ENCODE data around the gene PHC2.

DNA sequence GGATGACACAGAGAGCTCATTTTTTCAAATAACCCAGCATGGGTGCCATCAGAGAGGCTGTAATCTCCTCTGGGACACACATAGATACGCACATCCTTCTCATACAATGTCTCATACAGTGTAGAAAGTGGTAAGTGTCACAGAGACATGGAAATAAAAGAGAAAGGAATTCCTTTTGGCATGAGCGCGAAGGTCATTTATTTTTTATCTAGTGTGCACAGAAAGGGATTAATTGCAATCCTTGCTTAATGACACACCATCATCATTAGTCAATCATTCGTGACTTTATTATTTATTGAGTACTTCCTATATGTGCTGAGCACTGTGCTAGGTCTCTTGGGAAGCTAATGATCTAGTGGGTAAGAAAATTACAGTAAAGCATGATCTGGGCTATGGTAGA lies 46.6 kb upstream of the PHC2 start:
- no peak for TF ChIP-seq POLR2A (IDR thresholded peaks at IDR 0.05)
- TF ChIP-seq, protein P1, sequence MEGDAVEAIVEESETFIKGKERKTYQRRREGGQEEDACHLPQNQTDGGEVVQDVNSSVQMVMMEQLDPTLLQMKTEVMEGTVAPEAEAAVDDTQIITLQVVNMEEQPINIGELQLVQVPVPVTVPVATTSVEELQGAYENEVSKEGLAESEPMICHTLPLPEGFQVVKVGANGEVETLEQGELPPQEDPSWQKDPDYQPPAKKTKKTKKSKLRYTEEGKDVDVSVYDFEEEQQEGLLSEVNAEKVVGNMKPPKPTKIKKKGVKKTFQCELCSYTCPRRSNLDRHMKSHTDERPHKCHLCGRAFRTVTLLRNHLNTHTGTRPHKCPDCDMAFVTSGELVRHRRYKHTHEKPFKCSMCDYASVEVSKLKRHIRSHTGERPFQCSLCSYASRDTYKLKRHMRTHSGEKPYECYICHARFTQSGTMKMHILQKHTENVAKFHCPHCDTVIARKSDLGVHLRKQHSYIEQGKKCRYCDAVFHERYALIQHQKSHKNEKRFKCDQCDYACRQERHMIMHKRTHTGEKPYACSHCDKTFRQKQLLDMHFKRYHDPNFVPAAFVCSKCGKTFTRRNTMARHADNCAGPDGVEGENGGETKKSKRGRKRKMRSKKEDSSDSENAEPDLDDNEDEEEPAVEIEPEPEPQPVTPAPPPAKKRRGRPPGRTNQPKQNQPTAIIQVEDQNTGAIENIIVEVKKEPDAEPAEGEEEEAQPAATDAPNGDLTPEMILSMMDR (IDR thresholded peaks at IDR 0.05), result no peak

All from lower leg skin (tissue), 3 donors.